Measurements from ENCODE around the gene SLC22A4. TPM values are rescaled to one million over a fixed set of nuclear protein-coding genes. Genes with fewer than 3 reads are reported as not detected.

The SLC22A4 gene
- total RNA-seq, 1 donor from 2014 or later: 0.06 TPM

DNA sequence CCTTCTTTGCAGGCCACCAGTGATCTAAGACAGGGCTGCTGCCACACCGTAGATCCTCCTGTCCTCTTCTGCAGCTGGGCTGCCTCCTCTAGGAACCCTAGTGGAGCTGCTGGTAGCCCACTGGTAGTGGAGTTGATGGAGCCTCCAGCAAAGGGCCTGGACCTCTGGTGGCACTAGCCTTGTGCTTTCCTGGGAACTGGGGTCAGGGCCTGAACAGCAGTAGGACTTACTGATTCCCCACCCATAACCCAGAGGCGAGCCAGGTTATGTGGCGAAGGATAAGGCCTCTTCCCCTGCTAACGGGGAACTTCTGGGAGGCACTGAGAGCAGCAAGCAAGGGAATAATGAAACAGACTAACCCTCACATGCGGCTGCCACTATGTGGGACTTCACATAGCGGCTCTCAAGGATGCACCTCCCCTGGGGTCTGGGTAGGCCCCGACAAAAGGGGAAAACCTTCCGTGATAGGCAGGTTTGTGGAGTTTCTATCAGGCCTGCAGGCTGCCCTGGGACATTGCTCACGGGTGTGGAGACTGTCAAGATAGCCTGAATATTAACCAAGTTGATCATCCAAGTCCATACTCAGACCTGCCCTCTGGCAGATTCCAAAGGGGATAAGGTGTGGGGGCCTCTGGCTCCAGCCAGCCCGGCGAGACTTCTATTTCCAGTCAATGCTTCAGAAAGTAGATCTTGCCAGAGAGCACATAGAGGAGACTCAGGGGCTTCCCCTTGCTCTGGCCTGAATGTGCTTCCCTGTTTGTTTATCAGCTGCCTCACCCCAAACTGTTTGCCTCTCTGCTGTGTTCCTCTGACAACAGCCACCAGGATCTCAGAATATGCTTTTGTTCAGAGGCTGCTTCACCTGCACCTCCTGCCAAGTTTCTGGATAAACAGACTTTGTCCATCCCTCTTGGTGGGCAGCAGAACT is 7.4 kb downstream of the SLC22A4 start:
- TF ChIP-seq EZH2phosphoT487 (IDR thresholded peaks at IDR 0.05) (no peak), EZH2 (IDR thresholded peaks at IDR 0.05) (no peak)
- TF ChIP-seq, protein P1, sequence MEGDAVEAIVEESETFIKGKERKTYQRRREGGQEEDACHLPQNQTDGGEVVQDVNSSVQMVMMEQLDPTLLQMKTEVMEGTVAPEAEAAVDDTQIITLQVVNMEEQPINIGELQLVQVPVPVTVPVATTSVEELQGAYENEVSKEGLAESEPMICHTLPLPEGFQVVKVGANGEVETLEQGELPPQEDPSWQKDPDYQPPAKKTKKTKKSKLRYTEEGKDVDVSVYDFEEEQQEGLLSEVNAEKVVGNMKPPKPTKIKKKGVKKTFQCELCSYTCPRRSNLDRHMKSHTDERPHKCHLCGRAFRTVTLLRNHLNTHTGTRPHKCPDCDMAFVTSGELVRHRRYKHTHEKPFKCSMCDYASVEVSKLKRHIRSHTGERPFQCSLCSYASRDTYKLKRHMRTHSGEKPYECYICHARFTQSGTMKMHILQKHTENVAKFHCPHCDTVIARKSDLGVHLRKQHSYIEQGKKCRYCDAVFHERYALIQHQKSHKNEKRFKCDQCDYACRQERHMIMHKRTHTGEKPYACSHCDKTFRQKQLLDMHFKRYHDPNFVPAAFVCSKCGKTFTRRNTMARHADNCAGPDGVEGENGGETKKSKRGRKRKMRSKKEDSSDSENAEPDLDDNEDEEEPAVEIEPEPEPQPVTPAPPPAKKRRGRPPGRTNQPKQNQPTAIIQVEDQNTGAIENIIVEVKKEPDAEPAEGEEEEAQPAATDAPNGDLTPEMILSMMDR (IDR thresholded peaks at IDR 0.05): no peak
- H3K27me3 Mint-ChIP-seq (ENCODE audit: insufficient read depth, low read depth): peaks cover 4% of the 10 kb centered on the region

DNA sequence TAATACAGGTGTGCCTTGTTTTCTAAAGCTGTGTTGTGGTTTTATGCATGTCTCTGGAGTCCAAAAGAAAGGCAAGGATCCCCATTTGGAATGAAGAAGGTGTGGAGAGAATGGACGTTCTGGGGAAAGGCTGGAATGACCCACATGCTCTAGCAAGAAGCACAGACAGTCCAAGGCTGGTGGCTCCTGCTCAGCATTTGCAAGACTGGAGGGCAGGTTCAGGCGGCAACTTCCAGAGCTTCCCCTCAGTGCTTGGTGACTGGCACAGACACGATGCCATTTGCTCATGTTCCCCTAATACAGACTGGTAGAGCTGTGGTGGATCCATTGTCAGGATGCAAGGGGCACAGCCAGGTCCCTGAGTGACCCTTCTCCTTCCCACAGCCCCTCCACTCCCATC is 8.2 kb downstream of the SLC22A4 start:
- no peaks in the 10 kb centered on the region for H4K20me1 ChIP-seq (ENCODE audit: low read depth)
- peaks cover 6% of the 10 kb centered on the region for H3K9me3 Mint-ChIP-seq
- no peak for TF ChIP-seq EZH2phosphoT487 (IDR thresholded peaks at IDR 0.05)
- no peak for TF ChIP-seq EZH2 (IDR thresholded peaks at IDR 0.05)
- TF ChIP-seq, protein P1 (IDR thresholded peaks at IDR 0.05): no peak

More for the DNA sequence above, 7.4 kb downstream of the SLC22A4 start:
- Mint-ChIP-seq H3K4me3 (no peak overlapping the region), H3K36me3 (no peaks in the 10 kb centered on the region), H3K9me3 (peaks cover 6% of the 10 kb centered on the region), H3K27ac (no peak overlapping the region), H3K4me1 (peaks cover 6% of the 10 kb centered on the region)
- no peaks in the 10 kb centered on the region for H3K79me2 ChIP-seq (ENCODE audit: low read depth)
- H2AFZ ChIP-seq (replicated peaks): no peak overlapping the region
- no peak overlapping the region for H3K4me2 ChIP-seq
- H3K9me3 ChIP-seq (ENCODE audit: low read depth): peaks cover 5% of the 10 kb centered on the region
- no peak overlapping the region for H3K27ac ChIP-seq
- H4K20me1 ChIP-seq (ENCODE audit: low read depth): no peaks in the 10 kb centered on the region
- H3K4me1 ChIP-seq: peaks cover 11% of the 10 kb centered on the region
- H3K27me3 ChIP-seq: peaks cover 8% of the 10 kb centered on the region
- H3K9ac ChIP-seq: no peak overlapping the region
- no peaks in the 10 kb centered on the region for H3K36me3 ChIP-seq
- no peak for DNase-seq (ENCODE audit: low spot score)
- H3K4me3 ChIP-seq: no peak overlapping the region
- peaks cover 10% of the 10 kb centered on the region for H3F3A ChIP-seq (ENCODE audit: low read depth)

DNA sequence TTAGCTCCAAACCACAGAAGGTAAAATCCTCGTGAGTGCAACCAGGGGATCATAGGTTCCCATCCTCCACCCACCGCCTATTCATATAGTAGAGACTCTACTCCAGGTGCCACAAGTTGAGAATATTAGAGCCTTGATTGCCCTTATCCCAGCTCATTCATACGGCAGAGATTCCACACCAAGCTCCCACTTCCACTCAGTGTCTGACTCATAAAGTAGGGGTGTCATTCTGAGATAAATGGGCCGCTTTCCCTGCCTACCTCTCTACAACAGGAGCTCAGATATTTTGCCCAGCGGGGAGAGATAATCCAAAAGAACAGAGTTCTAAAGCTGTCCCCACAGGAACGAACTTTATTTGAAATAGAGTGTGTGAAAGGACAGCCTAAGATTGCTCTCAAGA is 9.4 kb downstream of the SLC22A4 start:
- no peak overlapping the region for H3K27ac ChIP-seq
- DNase-seq (ENCODE audit: low spot score): no peak
- Mint-ChIP-seq H3K9me3 (peaks cover 6% of the 10 kb centered on the region), H3K27me3 (ENCODE audit: insufficient read depth, low read depth) (peaks cover 4% of the 10 kb centered on the region), H3K4me3 (no peak overlapping the region), H3K27ac (no peak overlapping the region), H3K36me3 (no peaks in the 10 kb centered on the region), H3K4me1 (peaks cover 6% of the 10 kb centered on the region)
- peak overlapping the region; percentile 21 for H3K4me2 ChIP-seq
- H3K79me2 ChIP-seq (ENCODE audit: low read depth): no peaks in the 10 kb centered on the region
- no peak overlapping the region for H3K4me3 ChIP-seq
- no peak overlapping the region for H2AFZ ChIP-seq (replicated peaks)
- H3K9me3 ChIP-seq (ENCODE audit: low read depth): peaks cover 5% of the 10 kb centered on the region
- no peaks in the 10 kb centered on the region for H3K27me3 ChIP-seq
- H3K36me3 ChIP-seq: no peaks in the 10 kb centered on the region
- TF ChIP-seq, protein P1 (IDR thresholded peaks at IDR 0.05): no peak
- TF ChIP-seq EZH2 (IDR thresholded peaks at IDR 0.05): no peak
- TF ChIP-seq EZH2phosphoT487 (IDR thresholded peaks at IDR 0.05): no peak
- H3F3A ChIP-seq (ENCODE audit: low read depth): peaks cover 10% of the 10 kb centered on the region
- peaks cover 11% of the 10 kb centered on the region for H3K4me1 ChIP-seq
- no peaks in the 10 kb centered on the region for H4K20me1 ChIP-seq (ENCODE audit: low read depth)
- no peak overlapping the region for H3K9ac ChIP-seq

More for the DNA sequence above, 8.2 kb downstream of the SLC22A4 start:
- DNase-seq (ENCODE audit: low spot score): no peak
- Histone ChIP-seq H3K27me3 (peaks cover under 1% of the 10 kb centered on the region), H3K9ac (no peak overlapping the region), H2AFZ (replicated peaks) (no peak overlapping the region), H3K4me3 (no peak overlapping the region), H3K9me3 (ENCODE audit: low read depth) (peaks cover 5% of the 10 kb centered on the region), H3K27ac (no peak overlapping the region), H3K4me1 (peaks cover 11% of the 10 kb centered on the region), H3F3A (ENCODE audit: low read depth) (peaks cover 10% of the 10 kb centered on the region), H3K36me3 (no peaks in the 10 kb centered on the region), H3K4me2 (no peak overlapping the region), H3K79me2 (ENCODE audit: low read depth) (no peaks in the 10 kb centered on the region)
- Mint-ChIP-seq H3K27me3 (ENCODE audit: insufficient read depth, low read depth) (peaks cover 2% of the 10 kb centered on the region), H3K36me3 (no peaks in the 10 kb centered on the region), H3K4me1 (peaks cover 6% of the 10 kb centered on the region), H3K4me3 (no peak overlapping the region), H3K27ac (no peak overlapping the region)
